ENCODE data around the gene ADM.

The ADM gene

GRCh38 chr11:10287140-10287539, 17.7 kb upstream of the ADM start:
- Histone ChIP-seq H3K4me3 (ENCODE audit: low read depth in 1 of 2, low read length in 1 of 2) (no peak overlapping the region), H3K27ac (peak overlapping the region; percentile 18), H3K36me3 (no peaks in the 10 kb centered on the region), H3K4me1 (ENCODE audit: control insufficient read depth in 1 of 2, insufficient read depth in 1 of 2, low read depth in 1 of 2, low read length in 1 of 2) (peaks cover 42 to 63% of the 10 kb centered on the region in 2 experiments), H3K9me3 (no peaks in the 10 kb centered on the region), H3K27me3 (no peaks in the 10 kb centered on the region)
- TF ChIP-seq CTCF (IDR thresholded peaks at IDR 0.05) = no peak

- TF ChIP-seq CTCF (IDR thresholded peaks at IDR 0.05) = no peak
- Histone ChIP-seq H3K27me3 (no peaks in the 10 kb centered on the region), H3K9me3 (no peaks in the 10 kb centered on the region), H3K27ac (peak overlapping the region; percentile 69), H3K4me3 (ENCODE audit: low read depth in 1 of 2, low read length in 1 of 2) (no peak overlapping the region), H3K36me3 (no peaks in the 10 kb centered on the region), H3K4me1 (ENCODE audit: control insufficient read depth in 1 of 2, insufficient read depth in 1 of 2, low read depth in 1 of 2, low read length in 1 of 2) (peaks cover 51 to 72% of the 10 kb centered on the region in 2 experiments)
Measured at GRCh38 chr11:10287766-10288715, 16.8 kb upstream of the ADM start.

GRCh38 chr11:10288881-10289764, 15.8 kb upstream of the ADM start:
- Histone ChIP-seq H3K27ac (no peak overlapping the region), H3K9me3 (no peaks in the 10 kb centered on the region), H3K27me3 (no peaks in the 10 kb centered on the region), H3K4me1 (ENCODE audit: control insufficient read depth in 1 of 2, insufficient read depth in 1 of 2, low read depth in 1 of 2, low read length in 1 of 2) (peaks cover 53 to 74% of the 10 kb centered on the region in 2 experiments), H3K36me3 (no peaks in the 10 kb centered on the region), H3K4me3 (ENCODE audit: low read depth in 1 of 2, low read length in 1 of 2) (no peak overlapping the region)
- no peak for TF ChIP-seq CTCF (IDR thresholded peaks at IDR 0.05)

GRCh38 chr11:10289765-10290380, 15.0 kb upstream of the ADM start:
- no peak for TF ChIP-seq CTCF (IDR thresholded peaks at IDR 0.05)
- Histone ChIP-seq H3K9me3 (no peaks in the 10 kb centered on the region), H3K4me1 (ENCODE audit: control insufficient read depth in 1 of 2, insufficient read depth in 1 of 2, low read depth in 1 of 2, low read length in 1 of 2) (peaks cover 53 to 74% of the 10 kb centered on the region in 2 experiments), H3K4me3 (ENCODE audit: low read depth in 1 of 2, low read length in 1 of 2) (no peak overlapping the region), H3K27me3 (peaks cover 5% of the 10 kb centered on the region), H3K27ac (no peak overlapping the region), H3K36me3 (no peaks in the 10 kb centered on the region)

All from neutrophil (primary cell).